Neural cell (in vitro differentiated cells): Measurements from ENCODE around the gene AMIGO2. TPM values are rescaled to one million over a fixed set of nuclear protein-coding genes. Genes with fewer than 3 reads are reported as not detected.

ENCODE experiments used
- H2AFZ ChIP-seq: fragments of 200-600, 300-800 bp; sonication (generic), shearing (Covaris generic); 2 replicates; pipeline ENCODE4 v1.6.0; 2014; ENCODE audit warnings: low read depth, mild to moderate bottlenecking, antibody characterized with exemption, low read length, moderate library complexity
- H3F3A ChIP-seq: fragments of 200-600 bp; shearing (Covaris generic); 2 replicates; pipeline ENCODE4 v1.6.1; 2016; ENCODE audit warnings: mild to moderate bottlenecking, moderate library complexity, mixed read lengths, antibody characterized with exemption, low read length; ENCODE audit not compliant: insufficient read depth, poor library complexity, severe bottlenecking
- H3K27ac ChIP-seq: fragments of 200-600, 300-800 bp; sonication (generic), shearing (Covaris generic); 2 replicates; pipeline ENCODE4 v1.5.1; 2014; ENCODE audit warnings: mild to moderate bottlenecking, low read length, moderate library complexity
- H3K27me3 ChIP-seq: fragments of 300-800, 200-600 bp; sonication (generic), shearing (Covaris generic); 2 replicates; pipeline ENCODE4 v1.6.0; 2014; ENCODE audit warnings: mild to moderate bottlenecking, low read depth, low read length, moderate library complexity; ENCODE audit not compliant: insufficient read depth
- H3K36me3 ChIP-seq: fragments of 300-800, 200-600 bp; sonication (generic), shearing (Covaris generic); 2 replicates; pipeline ENCODE4 v1.5.1; 2014; ENCODE audit warnings: mild to moderate bottlenecking, antibody characterized with exemption, low read length, moderate library complexity; ENCODE audit not compliant: insufficient read depth
- H3K4me2 ChIP-seq: fragments of 300-800, 200-600 bp; sonication (generic), shearing (Covaris generic); 2 replicates; pipeline ENCODE4 v1.6.0; 2014; ENCODE audit warnings: mild to moderate bottlenecking, low read length
- H3K4me3 ChIP-seq: fragments of 300-800, 200-600 bp; sonication (generic), shearing (Covaris generic); 2 replicates; pipeline ENCODE4 v1.5.1; 2014; ENCODE audit warnings: mild to moderate bottlenecking, low read length, moderate library complexity
- H3K79me2 ChIP-seq: fragments of 200-600 bp; shearing (Covaris generic); replicated peaks from 2 replicates; pipeline ENCODE4 v1.6.0; 2014; ENCODE audit warnings: mild to moderate bottlenecking, low read length, moderate library complexity; ENCODE audit not compliant: insufficient read depth
- H3K9ac ChIP-seq: fragments of 300-800, 200-600 bp; sonication (generic), shearing (Covaris generic); 2 replicates; pipeline ENCODE4 v1.6.1; 2016; ENCODE audit warnings: mild to moderate bottlenecking, low read length, mixed read lengths
- H3K9me2 ChIP-seq: fragments of 200-600 bp; shearing (Covaris generic); 2 replicates; pipeline ENCODE4 v1.6.1; 2016; ENCODE audit warnings: mild to moderate bottlenecking, low read length, mixed read lengths; ENCODE audit not compliant: insufficient read depth
- H3K9me3 ChIP-seq: fragments of 200-600, 300-800 bp; sonication (generic), shearing (Covaris generic); 2 replicates; pipeline ENCODE4 v1.6.1; 2016; ENCODE audit warnings: mild to moderate bottlenecking, mixed run types, low read length, moderate library complexity, mixed read lengths
- H4K20me1 ChIP-seq: fragments of 200-600 bp; shearing (Covaris generic); 2 replicates; pipeline ENCODE4 v1.6.1; 2016; ENCODE audit warnings: mild to moderate bottlenecking, mixed run types; ENCODE audit not compliant: insufficient read depth
- CTCF ChIP-seq: fragments of 450-650 bp; IDR thresholded peaks from 2 replicates; pipeline ENCODE4 v1.5.1; 2014; ENCODE audit warnings: antibody characterized with exemption, mild to moderate bottlenecking, moderate library complexity; ENCODE audit not compliant: poor library complexity, severe bottlenecking
- EP300 ChIP-seq: fragments of 450-650 bp; conservative IDR thresholded peaks from 2 replicates; pipeline ENCODE4 v1.6.1; 2014; ENCODE audit warnings: antibody characterized with exemption, mild to moderate bottlenecking, moderate library complexity; ENCODE audit not compliant: poor library complexity, severe bottlenecking
- EZH2 ChIP-seq: fragments of 200-600, 300-800 bp; shearing (Covaris generic), sonication (generic); IDR thresholded peaks from 2 replicates; pipeline ENCODE4 v1.6.1; 2014; ENCODE audit warnings: antibody characterized with exemption, low read length, borderline replicate concordance, mild to moderate bottlenecking; ENCODE audit not compliant: insufficient read depth, poor library complexity, severe bottlenecking
- MXI1 ChIP-seq: fragments of 450-650 bp; conservative IDR thresholded peaks from 2 replicates; pipeline ENCODE4 v1.6.1; 2014; ENCODE audit warnings: antibody characterized with exemption, mild to moderate bottlenecking; ENCODE audit not compliant: poor library complexity, severe bottlenecking
- POLR2AphosphoS5 ChIP-seq: IDR thresholded peaks from 2 replicates; pipeline ENCODE4 v1.6.1; 2012
- RAD21 ChIP-seq: fragments of 450-650 bp; conservative IDR thresholded peaks from 2 replicates; pipeline ENCODE4 v1.6.1; 2014; ENCODE audit warnings: antibody characterized with exemption, mild to moderate bottlenecking, moderate library complexity
- REST ChIP-seq: IDR thresholded peaks from 2 replicates; pipeline ENCODE4 v1.6.1; 2012; ENCODE audit warnings: borderline replicate concordance
- SMC3 ChIP-seq: fragments of 450-650 bp; conservative IDR thresholded peaks from 2 replicates; pipeline ENCODE4 v1.6.1; 2014; ENCODE audit warnings: antibody characterized with exemption, mild to moderate bottlenecking, moderate library complexity; ENCODE audit not compliant: poor library complexity
- TAF1 ChIP-seq: IDR thresholded peaks from 2 replicates; pipeline ENCODE4 v1.6.1; 2012; ENCODE audit warnings: low read depth
- polyA plus RNA-seq: library from polyadenylated mRNA; depleted of rRNA; stranded (reverse); fragments of >200 nt; gene quantifications from 2 replicates; pipeline ENCODE4 v1.2.3, GENCODE V29; 2014

AMIGO2 gene
- polyA plus RNA-seq, 1 donor from 2014 or later: 3.1 TPM

GRCh38 chr12:47074757-47075156 is 5.0 kb downstream of the AMIGO2 start:
- Histone ChIP-seq H3F3A (no peaks in the 10 kb centered on the region), H2AFZ (no peak overlapping the region), H3K4me3 (no peak overlapping the region), H3K27ac (no peak overlapping the region), H3K36me3 (no peaks in the 10 kb centered on the region), H3K9me3 (no peaks in the 10 kb centered on the region), H3K79me2 (no peaks in the 10 kb centered on the region), H4K20me1 (no peaks in the 10 kb centered on the region), H3K9me2 (no peaks in the 10 kb centered on the region), H3K9ac (no peak overlapping the region), H3K4me2 (no peak overlapping the region), H3K27me3 (peaks cover 18% of the 10 kb centered on the region)
- TF ChIP-seq TAF1: no peak
- no peak for TF ChIP-seq REST
- no peak for TF ChIP-seq EZH2
- no peak for TF ChIP-seq SMC3
- TF ChIP-seq MXI1: no peak
- TF ChIP-seq EP300: no peak
- no peak for TF ChIP-seq CTCF
- TF ChIP-seq RAD21: no peak

GRCh38 chr12:47073951-47074350 is 5.8 kb downstream of the AMIGO2 start:
- Histone ChIP-seq H3K9me3 (no peaks in the 10 kb centered on the region), H3F3A (no peaks in the 10 kb centered on the region), H2AFZ (no peak overlapping the region), H3K9ac (no peak overlapping the region), H3K4me3 (no peak overlapping the region), H3K36me3 (no peaks in the 10 kb centered on the region), H3K79me2 (no peaks in the 10 kb centered on the region), H3K27me3 (peaks cover 13% of the 10 kb centered on the region), H3K27ac (no peak overlapping the region), H4K20me1 (no peaks in the 10 kb centered on the region), H3K4me2 (no peak overlapping the region), H3K9me2 (no peaks in the 10 kb centered on the region)
- no peak for TF ChIP-seq MXI1
- no peak for TF ChIP-seq REST
- no peak for TF ChIP-seq EZH2
- TF ChIP-seq RAD21: no peak
- no peak for TF ChIP-seq CTCF
- no peak for TF ChIP-seq EP300
- TF ChIP-seq TAF1: no peak
- no peak for TF ChIP-seq POLR2AphosphoS5
- no peak for TF ChIP-seq SMC3
